ENCODE results near the gene BNIPL.

BNIPL gene

GRCh38 chr1:151059109-151060006 lies 23.0 kb downstream of the BNIPL start, which contains the start of gene CDC42SE1:
CDC42SE1 (minus strand) TSS chr1:151059622; CDS start chr1:151055730, 3,892 bp downstream.
- DNase-seq = peak; percentile 84

- peak; percentile 84 for DNase-seq
These were observed 23.7 kb downstream of the BNIPL start, which contains the start of gene MLLT11 for GRCh38 chr1:151060007-151060656. MLLT11 (plus strand) TSS chr1:151060397; CDS start chr1:151067225, 6,828 bp downstream.

GRCh38 chr1:151060657-151061421 lies 24.5 kb downstream of the BNIPL start:
- DNase-seq = no peak

GRCh38 chr1:151061704-151062103 lies 25.3 kb downstream of the BNIPL start:
- DNase-seq = no peak

- no peak for DNase-seq
These were observed 26.5 kb downstream of the BNIPL start for GRCh38 chr1:151062741-151063371.

GRCh38 chr1:151065089-151065645 lies 28.8 kb downstream of the BNIPL start:
- DNase-seq = no peak

GRCh38 chr1:151067185-151067584 lies 30.8 kb downstream of the BNIPL start:
- no peak for DNase-seq

DNA sequence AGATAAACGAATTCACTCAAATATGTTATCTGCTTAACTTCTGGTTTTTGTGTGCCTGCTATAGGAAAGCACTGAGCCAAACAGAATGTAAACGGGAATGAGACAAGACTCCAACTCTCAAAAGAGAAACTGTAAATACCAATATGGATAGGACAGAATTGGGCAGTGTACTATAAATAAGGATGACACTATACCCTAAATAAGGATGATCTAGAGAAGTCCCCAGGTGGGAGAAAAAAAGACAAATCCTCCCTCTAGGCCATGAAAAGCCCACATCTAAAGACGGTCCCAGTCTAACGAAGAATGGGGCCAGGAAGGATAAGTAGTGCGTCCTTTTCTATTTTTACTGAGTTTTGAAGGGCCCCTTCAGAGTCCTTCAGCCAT lies 32.7 kb downstream of the BNIPL start:
- DNase-seq = no peak

DNA sequence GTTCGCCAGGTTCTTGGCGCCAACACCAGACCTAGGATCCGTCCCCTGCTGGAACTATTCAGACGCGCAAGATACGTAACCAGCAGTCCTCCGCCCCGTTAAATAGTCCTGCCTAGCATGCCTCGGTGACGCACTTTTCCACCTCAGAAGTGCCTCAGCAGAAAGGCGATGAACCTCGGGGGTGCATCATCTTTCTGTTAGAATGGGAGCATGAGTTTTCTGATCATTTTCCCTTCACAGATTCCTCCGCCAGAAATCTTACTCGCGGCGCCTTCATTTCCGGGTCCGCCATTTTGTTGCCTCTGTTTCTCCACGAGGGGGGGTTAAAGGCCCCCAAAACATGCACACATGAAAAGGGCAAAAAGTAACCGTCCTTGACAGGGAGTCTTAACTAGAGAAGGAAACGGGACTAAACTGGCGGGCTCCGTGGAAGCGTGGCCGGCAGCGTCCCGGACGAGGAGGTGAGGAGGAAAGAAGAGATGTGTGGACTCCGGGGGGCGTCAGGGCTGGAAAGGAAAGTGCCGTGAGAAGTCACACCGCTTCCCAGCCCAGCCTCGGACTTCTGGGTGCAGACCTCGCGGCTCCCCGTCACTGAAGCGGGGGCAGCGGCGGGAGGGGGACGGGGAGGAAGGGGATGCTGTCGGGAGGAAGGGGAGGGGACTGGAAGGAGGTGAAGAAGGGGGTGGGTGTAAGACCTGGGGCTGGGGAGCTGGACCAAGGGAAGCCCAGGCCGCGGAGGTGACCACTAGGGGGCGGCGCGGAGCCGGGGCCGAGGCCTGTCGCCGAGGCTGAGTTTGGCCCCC lies 34.3 kb downstream of the BNIPL start, which contains the start of gene GABPB2:
Gene GABPB2 (plus strand): TSS at position 288 of the 803 bp plus-strand sequence. CDS start 17,429 bp downstream, outside the sequence.
- DNase-seq = peak; percentile 92

- DNase-seq = no peak
These were observed 35.8 kb downstream of the BNIPL start for GRCh38 chr1:151072224-151072623.

DNA sequence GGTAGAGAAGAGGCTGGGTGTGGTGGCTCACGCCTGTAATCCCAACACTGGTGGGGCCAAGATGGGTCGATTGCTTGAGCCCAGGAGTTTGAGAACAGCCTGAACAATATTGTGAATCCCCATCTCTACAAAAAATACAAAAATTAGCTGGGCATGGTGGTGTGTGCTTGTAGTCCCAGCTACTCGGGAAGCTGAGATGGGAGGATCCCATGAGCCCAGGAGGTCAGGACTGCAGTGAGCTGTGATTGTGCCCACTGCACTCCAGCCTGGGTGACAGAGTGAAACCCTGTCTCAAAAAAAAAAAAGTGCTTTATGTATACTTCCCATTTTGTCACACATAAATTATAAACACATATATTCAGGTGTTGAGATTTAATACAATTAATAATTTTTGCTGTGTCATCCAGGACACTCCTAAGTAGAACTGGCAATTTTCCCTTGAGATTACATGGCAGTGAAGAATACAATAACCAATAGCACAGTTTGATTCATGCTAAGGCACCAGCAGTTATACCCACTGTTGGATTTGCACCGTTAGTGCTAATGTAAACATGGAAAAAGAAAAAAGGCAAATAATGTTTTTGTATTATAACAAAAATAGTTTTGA lies 49.7 kb downstream of the BNIPL start:
- no peak for DNase-seq
